HEK293 (cell line): ENCODE measurements around the gene ANKRD13D.

Experiments used
- CTCF ChIP-seq: fragments of 450-650 bp; formaldehyde crosslinking; IDR thresholded peaks from 2 replicates; pipeline ENCODE4 v1.5.1; 2016; ENCODE audit warnings: missing biosample characterization, missing genetic modification characterization
- ZNF280D ChIP-seq: fragments of 450-650 bp; formaldehyde crosslinking; IDR thresholded peaks from 2 replicates; pipeline ENCODE4 v1.5.1; 2016; ENCODE audit warnings: missing biosample characterization, missing genetic modification characterization
- ZNF768 ChIP-seq: fragments of 450-650 bp; formaldehyde crosslinking; IDR thresholded peaks from 2 replicates; pipeline ENCODE4 v1.5.1; 2018; ENCODE audit warnings: missing biosample characterization, mild to moderate bottlenecking, missing genetic modification characterization

DNA sequence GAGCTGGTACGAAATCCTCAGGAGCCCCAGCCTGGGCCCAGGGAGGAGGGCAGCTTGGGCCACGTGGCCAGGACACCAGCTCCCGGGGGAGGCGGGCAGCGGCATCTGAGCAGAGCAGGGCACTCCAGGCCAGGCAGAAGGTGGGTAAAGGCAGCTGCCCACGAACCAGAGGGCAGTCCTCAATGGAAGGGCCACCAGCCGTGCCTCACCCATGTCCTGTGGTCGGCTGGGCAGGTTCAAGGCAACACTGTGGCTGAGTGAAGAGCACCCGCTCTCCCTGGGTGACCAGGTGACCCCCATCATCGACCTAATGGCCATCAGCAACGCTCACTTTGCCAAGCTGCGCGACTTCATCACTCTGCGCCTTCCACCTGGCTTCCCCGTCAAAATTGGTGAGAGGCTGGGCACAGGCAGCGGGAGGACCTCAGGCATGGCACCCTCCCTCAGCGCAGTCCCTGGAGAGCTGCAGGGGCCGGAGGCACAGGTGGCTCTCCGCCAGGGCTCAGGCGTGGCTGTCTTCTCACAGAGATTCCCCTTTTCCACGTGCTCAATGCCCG, 11.7 kb downstream of the ANKRD13D start:
- TF ChIP-seq CTCF (tag by site-specific recombination) (no peak), ZNF768 (tag by site-specific recombination) (no peak), ZNF280D (tag by site-specific recombination) (no peak)
